ENCODE data around the gene RPS2. TPM values are rescaled to one million over a fixed set of nuclear protein-coding genes. Genes with fewer than 3 reads are reported as not detected.

The RPS2 gene
- polyA plus RNA-seq, 1 donor: 3,719 TPM

GRCh38 chr16:1918351-1919326 lies 46.0 kb downstream of the RPS2 start, which contains the start of gene HS3ST6:
Gene HS3ST6, minus strand, starts transcription at chr16:1918415. Its CDS starts 92 bp downstream, at chr16:1918323.
- no peak for DNase-seq

- no peak for DNase-seq
Measured at GRCh38 chr16:1917665-1918350, 46.8 kb downstream of the RPS2 start.

- DNase-seq: no peak
Measured at GRCh38 chr16:1917056-1917664, 47.5 kb downstream of the RPS2 start.

- DNase-seq: no peak
Measured at GRCh38 chr16:1916640-1916990, 48.0 kb downstream of the RPS2 start.

- no peak for DNase-seq
Measured at GRCh38 chr16:1915732-1916639, 48.6 kb downstream of the RPS2 start.

- no peak for DNase-seq
Measured at GRCh38 chr16:1914988-1915387, 49.6 kb downstream of the RPS2 start.

GRCh38 chr16:1914084-1914608 lies 50.5 kb downstream of the RPS2 start:
- DNase-seq: no peak

- no peak for DNase-seq
Measured at GRCh38 chr16:1913327-1914083, 51.1 kb downstream of the RPS2 start.

GRCh38 chr16:1912215-1912543 lies 52.4 kb downstream of the RPS2 start:
- no peak for DNase-seq

Other genes starting within 250 kb of the RPS2 start
- gene NME3, start 193.3 kb downstream of the RPS2 start, polyA plus RNA-seq (ENCODE audit: insufficient read length): 22.8 TPM
- gene EME2, start 192.0 kb downstream of the RPS2 start, polyA plus RNA-seq (ENCODE audit: insufficient read length): 7.2 TPM
- gene MRPS34, start 191.7 kb downstream of the RPS2 start, polyA plus RNA-seq (ENCODE audit: insufficient read length): 45.8 TPM
- gene SPSB3, start 182.3 kb downstream of the RPS2 start, polyA plus RNA-seq (ENCODE audit: insufficient read length): 30.5 TPM
- gene NUBP2, start 181.9 kb downstream of the RPS2 start, polyA plus RNA-seq (ENCODE audit: insufficient read length): 48.7 TPM
- 0.52 TPM for gene IGFALS, start 171.1 kb downstream of the RPS2 start, polyA plus RNA-seq (ENCODE audit: insufficient read length)
- gene HAGH, start 138.0 kb downstream of the RPS2 start, polyA plus RNA-seq (ENCODE audit: insufficient read length): 44.7 TPM
- 21.2 TPM for gene FAHD1, start 137.6 kb downstream of the RPS2 start, polyA plus RNA-seq (ENCODE audit: insufficient read length)
- gene MEIOB, start 92.7 kb downstream of the RPS2 start, polyA plus RNA-seq (ENCODE audit: insufficient read length): 0.26 TPM
- gene HS3ST6, start 46.4 kb downstream of the RPS2 start, polyA plus RNA-seq (ENCODE audit: insufficient read length): 0.21 TPM
- gene MSRB1, start 21.6 kb downstream of the RPS2 start, polyA plus RNA-seq (ENCODE audit: insufficient read length): 39.0 TPM
- 72.5 TPM for gene RPL3L, start 10.1 kb downstream of the RPS2 start, polyA plus RNA-seq (ENCODE audit: insufficient read length)
- gene NDUFB10, start 5.3 kb downstream of the RPS2 start, polyA plus RNA-seq (ENCODE audit: insufficient read length): 145 TPM
- gene RNF151, start 2.0 kb upstream of the RPS2 start, polyA plus RNA-seq (ENCODE audit: insufficient read length): not detected
- 34.3 TPM for gene TBL3, start 7.2 kb upstream of the RPS2 start, polyA plus RNA-seq (ENCODE audit: insufficient read length)
- 1.3 TPM for gene NOXO1, start 16.6 kb upstream of the RPS2 start, polyA plus RNA-seq (ENCODE audit: insufficient read length)
- gene GFER, start 19.4 kb upstream of the RPS2 start, polyA plus RNA-seq (ENCODE audit: insufficient read length): 20.2 TPM
- 2.1 TPM for gene SYNGR3, start 25.1 kb upstream of the RPS2 start, polyA plus RNA-seq (ENCODE audit: insufficient read length)
- gene ZNF598, start 45.0 kb upstream of the RPS2 start, polyA plus RNA-seq (ENCODE audit: insufficient read length): 32.1 TPM
- gene NPW, start 55.0 kb upstream of the RPS2 start, polyA plus RNA-seq (ENCODE audit: insufficient read length): 0.72 TPM
- gene NHERF2, start 62.1 kb upstream of the RPS2 start, polyA plus RNA-seq (ENCODE audit: insufficient read length): 47.8 TPM
- 13.5 TPM for gene NTHL1, start 83.0 kb upstream of the RPS2 start, polyA plus RNA-seq (ENCODE audit: insufficient read length)
- 92.4 TPM for gene TSC2, start 83.2 kb upstream of the RPS2 start, polyA plus RNA-seq (ENCODE audit: insufficient read length)
- 181 TPM for gene PKD1, start 171.1 kb upstream of the RPS2 start, polyA plus RNA-seq (ENCODE audit: insufficient read length)
- gene RAB26, start 183.8 kb upstream of the RPS2 start, polyA plus RNA-seq (ENCODE audit: insufficient read length): 0.92 TPM
- gene TRAF7, start 191.0 kb upstream of the RPS2 start, polyA plus RNA-seq (ENCODE audit: insufficient read length): 46.7 TPM
- gene CASKIN1, start 231.8 kb upstream of the RPS2 start, polyA plus RNA-seq (ENCODE audit: insufficient read length): 3.1 TPM
- gene MLST8, start 240.6 kb upstream of the RPS2 start, polyA plus RNA-seq (ENCODE audit: insufficient read length): 41.0 TPM
- gene BRICD5, start 246.0 kb upstream of the RPS2 start, polyA plus RNA-seq (ENCODE audit: insufficient read length): 7.8 TPM